ENCODE results near the gene C10orf90.

- no peak for TF ChIP-seq TARDBP (IDR thresholded peaks at IDR 0.05)
- no peak for TF ChIP-seq FOXM1 (IDR thresholded peaks at IDR 0.05; ENCODE audit: borderline replicate concordance)
- TF ChIP-seq LEF1 (IDR thresholded peaks at IDR 0.05; ENCODE audit: borderline replicate concordance): no peak
- TF ChIP-seq HDGF (IDR thresholded peaks at IDR 0.05; ENCODE audit: borderline replicate concordance): no peak
- no peak for TF ChIP-seq BHLHE40 (IDR thresholded peaks at IDR 0.05; ENCODE audit: borderline replicate concordance)
- TF ChIP-seq SP1 (IDR thresholded peaks at IDR 0.05): no peak
- no peak for TF ChIP-seq ELF4 (IDR thresholded peaks at IDR 0.05)
- TF ChIP-seq FOXK2 (IDR thresholded peaks at IDR 0.05): no peak
- TF ChIP-seq ARNT (IDR thresholded peaks at IDR 0.05): no peak
- no peak for TF ChIP-seq SUZ12 (IDR thresholded peaks at IDR 0.05)
- no peak for TF ChIP-seq ZNF384 (IDR thresholded peaks at IDR 0.05)
- TF ChIP-seq FOXA1 (IDR thresholded peaks at IDR 0.05): no peak
- TF ChIP-seq CTBP1 (IDR thresholded peaks at IDR 0.05; ENCODE audit: borderline replicate concordance): no peak
Observed at GRCh38 chr10:126663880-126664279, 6.6 kb downstream of the C10orf90 start.

All from HEK293T (cell line).